Right lobe of liver (tissue), 6 donors: ENCODE measurements around the gene WDR54. TPM values are rescaled to one million over a fixed set of nuclear protein-coding genes. Genes with fewer than 3 reads are reported as not detected.

ENCODE experiments used
- ATAC-seq, 4 donors: fragments of 200-7000 bp; cut with Tn5 transposase; one replicate each; pipeline ENCODE4 v1.9.1; 2020; ENCODE audit warnings: mild to moderate bottlenecking in 4 of 4, moderate library complexity in 4 of 4
- DNase-seq, 3 donors: peaks; one replicate each; pipeline ENCODE4 v3.0.0-alpha.2; 2020
- H3K27ac ChIP-seq, 3 donors: fragments of 200-600 bp; one replicate each; pipeline ENCODE4 v1.8.0; 2022
- H3K27me3 ChIP-seq, 2 donors: fragments of 200-600 bp; one replicate each; pipeline ENCODE4 v1.8.0; 2022
- H3K36me3 ChIP-seq, 4 donors: fragments of 200-600 bp; sonication (generic) in 1 of 4; one replicate each; pipeline versions ENCODE4 v1.5.1 to v1.8.0; 2017 to 2022; ENCODE audit warnings: control low read depth in 1 of 4
- H3K4me1 ChIP-seq, 4 donors: fragments of 200-600 bp; sonication (generic) in 1 of 4; one replicate each; pipeline versions ENCODE4 v1.5.1 to v1.8.0; 2017 to 2022; ENCODE audit warnings: control low read depth in 1 of 4
- H3K4me3 ChIP-seq, 3 donors: fragments of 200-600 bp; one replicate each; pipeline ENCODE4 v1.8.0; 2022
- H3K9me3 ChIP-seq, 4 donors: fragments of 200-600 bp; sonication (generic) in 1 of 4; one replicate each; pipeline versions ENCODE4 v1.5.1 to v1.8.0; 2017 to 2022; ENCODE audit warnings: control low read depth in 1 of 4
- POLR2A ChIP-seq: fragments of 450-650 bp; IDR thresholded peaks from one replicate; pipeline ENCODE4 v1.6.1; 2017; ENCODE audit warnings: antibody characterized with exemption, mild to moderate bottlenecking
- WGBS: methylation state at CpG from one replicate; pipeline ENCODE4 v1.1.6; 2018; ENCODE audit warnings: low coverage, low lambda C conversion rate; ENCODE audit not compliant: insufficient coverage; ENCODE audit errors: missing lambda C conversion rate; 5-methylcytosine and 5-hydroxymethylcytosine counted together
- intact Hi-C, 2 donors: fragments of 100-400 bp; cut with DNase I; formaldehyde crosslinking; loops; one replicate each; pipeline versions ENCODE4 v1.11.2 to v1.14.1; 2022
- total RNA-seq, 6 experiments: library from RNA; depleted of rRNA in 2 of 6; stranded (reverse); fragments of >200 nt in 2 of 6; fragmentation: NEBNext Ultra II Directional in 3 of 6; extraction: Animal tissue kit (Norgen Biotek cat#: 25700) in 3 of 6; gene quantifications; one replicate each; pipeline versions ENCODE4 v1.1.0 to v1.2.4, GENCODE V29; 2016 to 2023
- TF ChIP-seq, protein P1 (sequence below), 4 donors: fragments of 200-600 bp in 3 of 4; fragments of 450-650 bp in 1 of 4; IDR thresholded peaks; one replicate each; pipeline versions ENCODE4 v1.5.1 to v1.8.0; 2016 to 2022; ENCODE audit warnings: antibody characterized with exemption in 4 of 4, mild to moderate bottlenecking in 2 of 4
- donor health status: DM: no; HTN: yes; CAD: no.
- donor health status: DM: no; HTN: no; CAD: no.
- donor health status: DM: no; HTN: no; CAD: no.
- donor health status: DM: no; HTN: yes; CAD: no.
- donor health status: DM: no; HTN: yes; CAD: no.

WDR54 gene
- total RNA-seq, 6 experiments from 2014 or later: 1.6 to 5.3 (median 2.2) TPM

DNA sequence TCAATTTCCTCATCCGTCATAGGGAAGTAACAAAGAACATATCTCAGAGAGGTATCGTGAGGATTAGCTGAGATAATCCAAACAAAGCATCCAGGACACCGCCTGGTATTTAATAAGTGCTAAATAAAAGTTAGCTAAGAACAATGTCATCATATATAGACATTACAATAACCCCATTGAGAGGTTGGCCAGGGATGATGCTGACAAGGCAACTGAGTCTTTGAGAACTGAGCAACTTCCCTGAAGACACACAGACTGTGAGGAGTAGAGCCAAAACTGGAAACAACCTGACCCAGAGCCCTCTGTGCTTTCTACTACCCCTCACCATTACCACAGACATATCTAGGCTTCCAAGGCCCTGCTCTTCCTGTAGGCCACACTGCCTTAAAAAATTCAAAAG lies 39.8 kb upstream of the WDR54 start:
- H3K9me3 ChIP-seq: no peaks in the 10 kb centered on the region
- no peak for ATAC-seq
- peaks cover 0 to 20% (median 7%) of the 10 kb centered on the region in 4 donors for H3K4me1 ChIP-seq
- H3K4me3 ChIP-seq: no peak overlapping the region
- TF ChIP-seq, protein P1, sequence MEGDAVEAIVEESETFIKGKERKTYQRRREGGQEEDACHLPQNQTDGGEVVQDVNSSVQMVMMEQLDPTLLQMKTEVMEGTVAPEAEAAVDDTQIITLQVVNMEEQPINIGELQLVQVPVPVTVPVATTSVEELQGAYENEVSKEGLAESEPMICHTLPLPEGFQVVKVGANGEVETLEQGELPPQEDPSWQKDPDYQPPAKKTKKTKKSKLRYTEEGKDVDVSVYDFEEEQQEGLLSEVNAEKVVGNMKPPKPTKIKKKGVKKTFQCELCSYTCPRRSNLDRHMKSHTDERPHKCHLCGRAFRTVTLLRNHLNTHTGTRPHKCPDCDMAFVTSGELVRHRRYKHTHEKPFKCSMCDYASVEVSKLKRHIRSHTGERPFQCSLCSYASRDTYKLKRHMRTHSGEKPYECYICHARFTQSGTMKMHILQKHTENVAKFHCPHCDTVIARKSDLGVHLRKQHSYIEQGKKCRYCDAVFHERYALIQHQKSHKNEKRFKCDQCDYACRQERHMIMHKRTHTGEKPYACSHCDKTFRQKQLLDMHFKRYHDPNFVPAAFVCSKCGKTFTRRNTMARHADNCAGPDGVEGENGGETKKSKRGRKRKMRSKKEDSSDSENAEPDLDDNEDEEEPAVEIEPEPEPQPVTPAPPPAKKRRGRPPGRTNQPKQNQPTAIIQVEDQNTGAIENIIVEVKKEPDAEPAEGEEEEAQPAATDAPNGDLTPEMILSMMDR (IDR thresholded peaks at IDR 0.05): no peak
- TF ChIP-seq POLR2A: no peak
- no peak overlapping the region for H3K27ac ChIP-seq
- DNase-seq: no peak
- WGBS: 86% methylated on average over 3 of the region's 3 CpGs
- peaks cover 3 to 6% (median 3%) of the 10 kb centered on the region in 4 donors for H3K36me3 ChIP-seq
- intact Hi-C loops: loop anchor here in 1 of 2 donors (10.0 kb wide), 1 partner anchor 47 kb away; no protein-coding TSS in a partner anchor
- H3K27me3 ChIP-seq: no peaks in the 10 kb centered on the region

DNA sequence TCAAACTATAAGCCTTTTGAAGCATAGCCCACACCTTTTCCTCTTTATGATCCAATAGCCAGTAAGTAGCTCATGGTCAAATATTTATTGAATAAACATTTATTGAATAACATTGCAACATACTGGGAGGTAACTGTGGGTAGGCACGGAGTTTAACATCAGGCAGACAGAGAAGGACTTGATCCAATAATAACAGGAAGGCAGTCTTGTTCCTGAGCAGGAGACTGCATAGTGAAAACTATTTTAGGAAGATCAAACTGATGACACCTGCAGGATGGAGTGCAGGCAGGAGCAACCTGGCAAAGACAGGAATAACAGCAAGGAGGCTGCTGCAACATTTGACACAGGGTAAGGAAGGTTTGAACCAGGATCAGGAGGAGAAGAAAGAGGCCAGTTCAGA lies 38.3 kb upstream of the WDR54 start:
- 0% methylated on average over 1 of the region's 1 CpG for WGBS
- no peaks in the 10 kb centered on the region for H3K27me3 ChIP-seq
- H3K36me3 ChIP-seq: no peaks in the 10 kb centered on the region
- intact Hi-C loops: loop anchor here in 1 of 2 donors (10.0 kb wide), 1 partner anchor 48 kb away; no protein-coding TSS in a partner anchor
- H3K4me1 ChIP-seq: peaks cover 0 to 20% (median 7%) of the 10 kb centered on the region in 4 donors
- peak; percentile 96 for ATAC-seq
- H3K9me3 ChIP-seq: no peaks in the 10 kb centered on the region
- peak overlapping the region in 1 of 3 donors; percentile 22 for H3K4me3 ChIP-seq
- peak overlapping the region; percentile 6 to 55 (median 42) for H3K27ac ChIP-seq
- TF ChIP-seq POLR2A: no peak
- TF ChIP-seq, protein P1 (IDR thresholded peaks at IDR 0.05): peak in 1 of 4 donors; percentile 30
- DNase-seq: peak in 1 of 3 donors; percentile 58

DNA sequence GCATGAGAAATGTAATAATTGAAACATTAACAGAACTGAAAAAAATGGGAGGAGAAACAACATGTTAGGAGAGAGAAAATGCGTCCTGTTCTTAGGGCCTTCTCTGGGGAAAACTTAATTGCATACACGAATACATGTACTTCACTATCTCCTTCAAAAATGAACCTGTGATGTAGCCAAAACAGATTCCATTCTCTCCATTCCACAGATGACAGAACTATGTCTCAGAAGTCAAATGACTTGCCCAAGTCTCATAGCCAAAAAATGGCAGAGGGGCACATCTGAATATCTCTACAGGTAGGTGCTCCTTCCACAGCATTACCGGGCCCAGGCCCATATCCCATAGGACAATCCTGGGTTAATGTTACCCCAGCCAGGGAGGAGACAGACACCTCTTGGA lies 37.5 kb upstream of the WDR54 start:
- WGBS: 79% methylated on average over 3 of the region's 3 CpGs
- Histone ChIP-seq H3K27me3 (no peaks in the 10 kb centered on the region), H3K9me3 (no peaks in the 10 kb centered on the region), H3K36me3 (no peaks in the 10 kb centered on the region), H3K4me1 (peaks cover 0 to 20% (median 7%) of the 10 kb centered on the region in 4 donors), H3K27ac (peak overlapping the region in 1 of 3 donors; percentile 6), H3K4me3 (no peak overlapping the region)
- DNase-seq: no peak
- no peak for ATAC-seq
- TF ChIP-seq, protein P1 (IDR thresholded peaks at IDR 0.05): no peak
- TF ChIP-seq POLR2A: no peak
- intact Hi-C loops: loop anchor here in 1 of 2 donors (10.0 kb wide), 1 partner anchor 49 kb away; no protein-coding TSS in a partner anchor

DNA sequence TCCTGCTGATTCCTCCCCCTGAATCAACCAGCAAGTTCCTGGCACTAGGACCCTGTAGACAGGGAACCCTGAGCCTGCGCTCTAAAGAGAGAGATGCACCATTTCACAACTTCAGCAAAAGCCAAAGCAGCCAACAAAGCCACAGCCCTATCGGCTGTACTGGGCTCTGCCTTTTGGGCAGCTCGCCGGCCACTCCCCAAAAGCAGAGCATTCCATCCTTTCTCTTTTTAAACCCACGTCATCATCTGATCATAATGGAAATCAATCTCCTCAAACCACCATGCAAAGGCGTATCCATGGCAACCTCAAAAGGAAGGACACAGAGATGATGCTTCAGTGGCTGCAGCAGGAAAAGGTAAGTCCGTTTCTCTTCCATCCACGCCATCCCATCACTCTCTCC lies 36.1 kb upstream of the WDR54 start:
- Histone ChIP-seq H3K27me3 (no peaks in the 10 kb centered on the region), H3K4me1 (peaks cover 0 to 23% (median 10%) of the 10 kb centered on the region in 4 donors), H3K36me3 (no peaks in the 10 kb centered on the region), H3K27ac (no peak overlapping the region), H3K9me3 (no peaks in the 10 kb centered on the region), H3K4me3 (no peak overlapping the region)
- no peak for DNase-seq
- WGBS: 78% methylated on average over 7 of the region's 8 CpGs
- no peak for ATAC-seq
- intact Hi-C loops: loop anchor here in 1 of 2 donors (10.0 kb wide), 1 partner anchor 51 kb away; no protein-coding TSS in a partner anchor
- TF ChIP-seq, protein P1 (IDR thresholded peaks at IDR 0.05): no peak
- TF ChIP-seq POLR2A: no peak
